Medulla oblongata (tissue), 1 donor: ENCODE measurements around the gene OR2A12.
"Not testable (repeated sequence)": the region's sequence is repeated elsewhere in the genome, so short reads cannot be mapped to it uniquely, and the experiment has no call there.

Experiments
- DNase-seq: peaks from one replicate; pipeline ENCODE4 v3.0.0-alpha.2; 2015; ENCODE audit errors: extremely low spot score

OR2A12 gene

DNA sequence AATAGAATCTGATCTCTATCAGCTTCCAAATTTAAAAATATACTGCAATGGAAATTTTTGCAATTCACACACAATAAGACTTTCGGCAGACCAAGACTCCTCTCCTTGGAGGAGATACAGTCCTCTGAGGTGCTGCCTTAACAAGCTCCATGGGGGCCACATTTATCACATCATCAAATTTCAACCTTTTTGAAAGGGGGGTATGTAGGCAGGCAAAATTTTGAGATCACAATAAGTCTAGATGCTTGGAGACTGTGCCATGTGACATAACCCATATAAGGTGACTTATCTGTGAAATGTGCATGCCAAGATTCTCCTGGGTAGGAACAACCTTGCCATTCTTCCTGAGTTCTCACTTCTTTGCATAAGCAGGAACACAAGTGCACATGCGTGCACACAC lies at the start of gene OR2A12:
Gene OR2A12, plus strand, starts transcription at position 301 of the 400 bp plus-strand sequence. CDS start 8,830 bp downstream, outside the sequence.
- DNase-seq, result no peak

DNA sequence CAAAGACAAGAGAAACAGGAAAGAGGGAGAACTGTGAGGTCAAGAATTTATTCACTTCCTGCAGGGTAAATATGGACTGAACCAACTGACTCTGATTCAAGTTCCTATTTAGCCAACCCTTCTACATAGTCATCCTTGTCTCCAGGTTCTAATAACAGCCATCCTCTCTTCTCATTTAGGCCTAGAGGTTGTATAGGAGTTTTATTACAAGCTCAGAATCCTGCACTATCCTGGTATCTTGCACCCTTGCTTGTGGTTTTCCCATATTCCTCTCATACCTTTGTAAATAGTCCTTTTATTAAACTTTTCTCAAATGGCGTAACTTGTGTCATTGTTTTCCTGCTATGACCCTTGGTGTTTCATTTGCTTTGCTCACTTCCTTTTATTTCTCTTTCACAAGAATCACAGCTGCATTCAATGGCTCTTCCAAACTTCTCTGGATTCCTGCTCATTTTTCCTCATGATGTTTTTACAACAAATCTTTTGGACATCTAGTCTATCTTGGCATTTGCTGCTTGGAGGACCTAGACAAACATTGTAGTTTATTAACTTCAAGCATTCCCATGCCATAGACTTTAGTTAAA lies 49.7 kb upstream of the OR2A12 start:
- DNase-seq, result no peak

DNA sequence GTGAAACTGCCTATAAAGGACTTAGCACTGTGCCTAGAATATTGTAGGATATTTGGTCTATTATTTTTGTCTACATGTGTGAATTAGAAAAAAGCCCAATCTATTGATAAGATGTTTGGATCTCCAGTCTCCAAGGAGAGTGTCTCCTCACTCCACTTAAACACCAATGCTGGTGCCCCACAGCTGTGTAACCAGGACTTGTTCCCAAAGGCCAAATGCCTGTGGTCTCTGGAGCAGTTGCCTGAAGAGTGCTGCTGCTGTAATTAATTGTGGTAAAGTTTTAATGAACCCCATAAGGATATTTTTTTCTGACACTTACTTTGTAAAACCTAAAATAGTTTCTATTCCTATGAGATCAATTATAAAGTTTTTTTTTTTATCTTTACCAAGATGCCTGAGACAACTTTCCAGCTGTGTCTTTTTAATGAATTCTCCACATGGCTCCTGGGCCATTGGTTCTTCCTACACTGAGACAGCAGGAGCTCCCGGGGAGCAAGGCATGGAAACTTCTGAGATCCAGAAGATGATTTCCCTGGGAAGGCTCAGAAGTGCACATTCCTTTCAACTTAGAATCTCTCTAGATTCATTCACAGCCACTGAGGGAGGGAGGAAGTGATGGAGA lies 48.6 kb upstream of the OR2A12 start:
- DNase-seq, result no peak

- DNase-seq, result no peak
Observed at GRCh38 chr7:144038887-144039286, 47.2 kb upstream of the OR2A12 start.

GRCh38 chr7:144048648-144049047 lies 37.4 kb upstream of the OR2A12 start, which contains the start of gene OR2A5:
Gene OR2A5, plus strand, starts transcription at chr7:144048948. Its CDS starts 1,454 bp downstream, at chr7:144050402.
- DNase-seq, result no peak

- no peak for DNase-seq
Observed at GRCh38 chr7:144049491-144049890, 36.6 kb upstream of the OR2A12 start.

DNA sequence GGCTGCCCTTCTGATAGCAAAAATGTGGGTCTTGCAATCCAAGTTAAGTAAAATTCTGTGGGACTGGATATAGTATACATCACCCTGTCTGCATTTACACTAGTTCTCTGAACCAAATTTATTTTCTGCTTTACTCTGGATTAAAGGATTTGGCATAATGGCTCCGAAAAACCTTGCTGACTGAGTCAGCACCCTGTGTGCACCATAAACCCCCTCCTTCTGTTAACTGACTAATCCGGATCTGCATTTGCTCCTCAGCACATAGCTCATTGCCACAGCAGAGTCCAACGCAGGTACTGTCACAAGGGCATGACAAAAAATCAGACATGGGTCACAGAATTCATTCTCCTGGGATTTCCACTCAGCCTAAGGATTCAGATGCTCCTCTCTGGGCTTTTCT lies 36.0 kb upstream of the OR2A12 start:
- no peak for DNase-seq

- DNase-seq, result not testable (repeated sequence)
Observed at GRCh38 chr7:144050884-144051283, 35.2 kb upstream of the OR2A12 start.

DNA sequence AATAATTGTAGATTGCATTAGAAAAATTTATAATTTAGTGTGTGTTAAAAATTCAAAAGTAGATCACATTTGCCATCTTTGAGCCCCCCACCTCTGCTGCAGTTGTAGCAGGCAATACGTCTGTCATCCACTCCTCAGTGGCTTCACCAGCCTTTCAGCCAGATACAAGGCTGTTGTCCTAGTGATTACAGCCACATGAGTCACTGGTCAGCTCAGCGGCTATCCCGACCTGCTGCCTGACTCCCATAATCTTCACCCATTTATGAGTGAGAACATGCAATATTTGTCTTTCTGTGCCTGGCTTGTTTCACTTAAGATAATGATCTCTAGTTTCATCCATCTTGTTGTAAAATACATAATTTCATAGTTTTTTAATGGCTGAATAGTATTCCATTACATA lies 28.1 kb upstream of the OR2A12 start:
- no peak for DNase-seq

DNA sequence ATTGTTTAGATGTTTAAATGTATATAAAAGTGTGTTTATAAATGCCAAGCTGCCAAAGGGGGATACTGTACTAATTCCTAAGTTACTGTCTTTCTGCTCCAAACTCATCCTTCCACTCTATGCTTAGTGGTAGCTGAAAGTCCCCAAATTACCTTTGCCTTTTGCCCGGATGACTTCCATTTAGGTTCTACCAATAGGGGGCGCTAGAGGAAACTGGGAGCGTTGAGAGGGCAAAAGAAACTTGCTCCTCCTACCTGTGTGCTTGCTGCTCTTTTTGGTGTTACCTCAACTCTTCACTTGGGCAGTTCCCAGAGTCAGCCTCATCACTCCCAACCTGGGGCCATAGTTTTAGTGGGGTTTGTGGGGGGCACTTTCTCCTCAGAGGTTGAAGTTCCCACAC lies 22.4 kb upstream of the OR2A12 start:
- no peak for DNase-seq

GRCh38 chr7:144069511-144069910 lies 16.6 kb upstream of the OR2A12 start, which contains the start of gene OR2A25:
Gene OR2A25, plus strand, starts transcription at chr7:144069811. Its CDS starts 4,409 bp downstream, at chr7:144074220.
- no peak for DNase-seq

DNA sequence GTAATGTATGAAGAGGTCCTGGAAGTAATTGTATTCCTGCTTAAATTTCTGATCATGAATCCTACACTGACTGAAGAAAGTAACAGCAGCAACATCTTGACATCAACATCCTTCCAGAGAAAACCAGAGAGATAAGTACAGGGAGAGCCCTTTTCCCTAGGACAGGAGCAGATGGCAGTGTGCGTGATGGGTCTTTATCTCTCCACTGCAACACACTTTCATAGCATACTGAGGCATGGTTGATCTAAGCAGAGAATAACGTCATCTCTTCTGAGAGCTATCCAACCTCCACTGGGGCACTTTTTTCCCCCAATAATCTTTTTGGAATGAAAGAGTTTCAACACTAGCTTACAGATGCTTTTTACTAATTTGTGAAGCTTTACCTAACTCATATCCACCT lies 16.1 kb upstream of the OR2A12 start:
- no peak for DNase-seq

DNA sequence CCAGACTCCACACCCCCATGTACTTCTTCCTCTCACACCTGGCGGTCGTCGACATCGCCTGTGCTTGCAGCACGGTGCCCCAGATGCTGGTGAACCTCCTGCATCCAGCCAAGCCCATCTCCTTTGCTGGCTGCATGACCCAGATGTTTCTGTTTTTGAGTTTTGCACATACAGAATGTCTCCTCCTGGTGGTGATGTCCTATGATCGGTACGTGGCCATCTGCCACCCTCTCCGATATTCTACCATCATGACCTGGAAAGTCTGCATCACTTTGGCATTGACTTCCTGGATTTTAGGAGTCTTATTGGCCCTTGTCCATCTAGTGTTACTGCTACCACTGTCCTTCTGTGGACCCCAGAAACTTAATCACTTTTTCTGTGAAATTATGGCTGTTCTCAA lies 11.7 kb upstream of the OR2A12 start:
- no peak for DNase-seq

GRCh38 chr7:144086730-144087129 lies 652 bp downstream of the OR2A12 start:
- DNase-seq, result no peak

- DNase-seq, result no peak
Observed at GRCh38 chr7:144087230-144087629, 1.2 kb downstream of the OR2A12 start.

DNA sequence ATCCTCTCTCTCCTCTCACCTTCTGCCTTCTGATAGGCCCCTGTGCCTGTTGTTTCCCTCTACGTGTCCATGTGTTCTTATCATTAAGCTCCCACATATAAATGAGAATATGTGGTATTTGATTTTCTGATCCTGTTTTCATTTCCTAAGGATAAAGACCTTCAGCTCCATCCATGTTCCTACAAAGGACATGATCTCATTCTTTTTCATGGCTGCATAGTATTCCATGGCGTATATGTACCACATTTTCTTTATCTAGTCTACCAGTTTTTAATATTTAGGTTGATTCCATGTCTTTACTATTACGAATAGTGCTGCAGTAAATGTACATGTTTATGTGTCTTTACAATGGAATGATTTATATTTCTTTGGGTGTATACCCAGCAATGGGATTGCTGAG lies 4.6 kb downstream of the OR2A12 start:
- DNase-seq, result no peak

GRCh38 chr7:144098776-144099175 lies 12.7 kb downstream of the OR2A12 start:
- DNase-seq, result no peak

DNA sequence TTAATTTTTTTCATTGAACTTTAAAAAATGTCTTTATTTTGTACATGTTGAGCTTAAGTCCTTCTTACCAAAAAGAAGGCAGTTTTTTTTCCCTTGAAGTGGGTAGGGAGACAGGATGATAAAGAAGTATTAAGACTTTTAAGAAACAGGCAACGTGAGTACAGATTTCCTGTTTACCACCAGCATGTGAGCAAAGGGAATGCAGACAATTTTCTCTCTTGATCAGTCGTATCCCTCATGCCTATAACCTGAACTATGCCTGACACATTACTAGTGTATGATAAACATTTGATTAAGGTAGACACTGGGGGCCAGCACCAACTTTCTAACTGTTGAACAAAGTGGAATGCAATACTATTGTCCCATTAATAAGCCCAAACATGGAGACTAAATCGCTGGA lies 14.5 kb downstream of the OR2A12 start:
- no peak for DNase-seq

DNA sequence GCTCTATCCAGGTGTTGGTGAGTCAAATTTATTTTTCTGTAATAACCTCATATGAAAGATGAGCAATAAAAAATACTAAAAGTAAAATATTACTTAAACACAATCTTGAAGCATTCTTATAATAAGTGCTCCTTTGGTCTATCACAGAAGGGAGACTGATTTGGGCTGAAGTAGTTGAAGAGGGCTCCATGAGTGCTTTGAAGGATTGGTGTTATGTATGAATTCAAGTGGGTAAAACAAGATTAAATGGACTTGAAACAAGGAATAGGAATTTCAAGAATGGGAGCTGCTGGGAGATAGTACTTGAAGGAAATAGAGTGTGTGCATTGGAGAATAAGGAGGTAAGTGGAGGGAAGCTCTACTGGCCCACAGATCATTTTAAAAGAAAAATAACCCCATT lies 16.0 kb downstream of the OR2A12 start:
- DNase-seq, result no peak

DNA sequence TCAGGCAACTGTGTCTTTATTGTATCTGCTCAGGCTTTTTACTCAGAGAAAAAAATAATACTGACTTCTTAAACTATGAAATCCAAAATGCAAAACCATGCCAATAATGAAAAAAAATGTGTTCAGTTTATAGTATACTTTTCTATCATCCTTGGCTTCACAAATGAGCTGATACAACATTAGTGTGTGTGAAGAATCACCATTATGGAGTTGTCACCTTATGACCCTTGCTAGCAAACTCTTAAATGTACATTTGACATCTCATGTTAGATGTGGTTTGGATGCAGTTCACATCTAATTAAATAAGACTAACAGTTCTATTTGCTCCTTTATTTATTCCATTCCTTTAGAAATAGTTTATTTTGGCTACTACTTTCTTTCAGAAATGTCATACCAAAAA lies 19.1 kb downstream of the OR2A12 start:
- no peak for DNase-seq

- no peak for DNase-seq
Observed at GRCh38 chr7:144109283-144109682, 23.2 kb downstream of the OR2A12 start, which contains the start of gene OR2A2. Gene OR2A2, plus strand, starts transcription at chr7:144109583. Its CDS starts 0 bp downstream, at chr7:144109583.

- no peak for DNase-seq
Observed at GRCh38 chr7:144110272-144110671, 24.2 kb downstream of the OR2A12 start.

GRCh38 chr7:144113651-144114050 lies 27.6 kb downstream of the OR2A12 start:
- DNase-seq, result no peak

- no peak for DNase-seq
Observed at GRCh38 chr7:144118341-144118740, 32.3 kb downstream of the OR2A12 start.
